ENCODE results near the gene PIP5K1C.
"Not testable (repeated sequence)": the region's sequence is repeated elsewhere in the genome, so short reads cannot be mapped to it uniquely, and the experiment has no call there.

The PIP5K1C gene

GRCh38 chr19:3641515-3642269 is 58.6 kb downstream of the PIP5K1C start:
- no peak overlapping the region for H3K27ac Mint-ChIP-seq
- DNase-seq (ENCODE audit: low spot score in 2 of 2) (no peak), ATAC-seq (no peak)
- no peaks in the 10 kb centered on the region for H3K4me1 Mint-ChIP-seq
- H3K4me3 Mint-ChIP-seq, result no peak overlapping the region
- peaks cover 67% of the 10 kb centered on the region for H3K36me3 Mint-ChIP-seq
- H3K9me3 Mint-ChIP-seq, result no peaks in the 10 kb centered on the region

GRCh38 chr19:3639479-3639878 is 60.8 kb downstream of the PIP5K1C start:
- Mint-ChIP-seq H3K36me3 (peaks cover 71% of the 10 kb centered on the region), H3K4me3 (no peak overlapping the region), H3K9me3 (no peaks in the 10 kb centered on the region), H3K4me1 (no peaks in the 10 kb centered on the region), H3K27ac (no peak overlapping the region)
- ATAC-seq, result no peak
- DNase-seq (ENCODE audit: low spot score in 2 of 2), result no peak

- ATAC-seq (no peak), DNase-seq (ENCODE audit: low spot score in 2 of 2) (no peak)
- Mint-ChIP-seq H3K4me1 (no peaks in the 10 kb centered on the region), H3K27ac (peak overlapping the region; percentile 79), H3K4me3 (no peak overlapping the region), H3K9me3 (no peaks in the 10 kb centered on the region), H3K36me3 (peaks cover 81% of the 10 kb centered on the region)
These were observed 61.8 kb downstream of the PIP5K1C start for GRCh38 chr19:3638208-3639193.

GRCh38 chr19:3637621-3638020 is 62.6 kb downstream of the PIP5K1C start:
- H3K9me3 Mint-ChIP-seq, result no peaks in the 10 kb centered on the region
- peaks cover 83% of the 10 kb centered on the region for H3K36me3 Mint-ChIP-seq
- H3K27ac Mint-ChIP-seq, result no peak overlapping the region
- H3K4me1 Mint-ChIP-seq, result no peaks in the 10 kb centered on the region
- no peak overlapping the region for H3K4me3 Mint-ChIP-seq
- DNase-seq (ENCODE audit: low spot score in 2 of 2) (no peak), ATAC-seq (no peak)

- ATAC-seq, result no peak
- Mint-ChIP-seq H3K4me3 (no peak overlapping the region), H3K9me3 (no peaks in the 10 kb centered on the region), H3K27ac (no peak overlapping the region), H3K36me3 (peaks cover 85% of the 10 kb centered on the region), H3K4me1 (no peaks in the 10 kb centered on the region)
- no peak for DNase-seq (ENCODE audit: low spot score in 2 of 2)
These were observed 63.3 kb downstream of the PIP5K1C start for GRCh38 chr19:3636962-3637361.

- Mint-ChIP-seq H3K9me3 (no peaks in the 10 kb centered on the region), H3K36me3 (peaks cover 85% of the 10 kb centered on the region), H3K4me3 (no peak overlapping the region), H3K4me1 (no peaks in the 10 kb centered on the region), H3K27ac (no peak overlapping the region)
- ATAC-seq (no peak), DNase-seq (ENCODE audit: low spot score in 2 of 2) (no peak)
These were observed 63.8 kb downstream of the PIP5K1C start for GRCh38 chr19:3636506-3636905.

GRCh38 chr19:3634496-3635045 is 65.7 kb downstream of the PIP5K1C start:
- H3K27ac Mint-ChIP-seq, result peak overlapping the region; percentile 81

GRCh38 chr19:3633559-3633988 is 66.7 kb downstream of the PIP5K1C start:
- no peak overlapping the region for H3K4me3 Mint-ChIP-seq
- H3K4me1 Mint-ChIP-seq, result peaks cover 8% of the 10 kb centered on the region
- no peak for ATAC-seq
- H3K9me3 Mint-ChIP-seq, result no peaks in the 10 kb centered on the region
- H3K36me3 Mint-ChIP-seq, result peaks cover 71% of the 10 kb centered on the region
- peak overlapping the region; percentile 76 for H3K27ac Mint-ChIP-seq
- DNase-seq (ENCODE audit: low spot score in 2 of 2), result no peak

More at GRCh38 chr19:3634496-3635045, 65.7 kb downstream of the PIP5K1C start:
- ATAC-seq (no peak), DNase-seq (ENCODE audit: low spot score in 2 of 2) (no peak)
- Mint-ChIP-seq H3K4me1 (peaks cover 8% of the 10 kb centered on the region), H3K9me3 (no peaks in the 10 kb centered on the region), H3K36me3 (peaks cover 81% of the 10 kb centered on the region), H3K4me3 (no peak overlapping the region)

GRCh38 chr19:3632739-3633558 is 67.3 kb downstream of the PIP5K1C start:
- Mint-ChIP-seq H3K4me1 (peaks cover 8% of the 10 kb centered on the region), H3K4me3 (no peak overlapping the region), H3K9me3 (no peaks in the 10 kb centered on the region), H3K36me3 (peaks cover 66% of the 10 kb centered on the region), H3K27ac (peak overlapping the region; percentile 76)
- ATAC-seq, result peak; percentile 9
- DNase-seq (ENCODE audit: low spot score in 2 of 2), result no peak

GRCh38 chr19:3632098-3632497 is 68.2 kb downstream of the PIP5K1C start:
- ATAC-seq, result no peak
- peaks cover 12% of the 10 kb centered on the region for H3K4me1 Mint-ChIP-seq
- H3K9me3 Mint-ChIP-seq, result no peaks in the 10 kb centered on the region
- peaks cover 72% of the 10 kb centered on the region for H3K36me3 Mint-ChIP-seq
- H3K4me3 Mint-ChIP-seq, result no peak overlapping the region
- no peak overlapping the region for H3K27ac Mint-ChIP-seq
- no peak for DNase-seq (ENCODE audit: low spot score in 2 of 2)

GRCh38 chr19:3631053-3631861 is 69.0 kb downstream of the PIP5K1C start:
- Mint-ChIP-seq H3K4me3 (no peak overlapping the region), H3K27ac (no peak overlapping the region), H3K9me3 (no peaks in the 10 kb centered on the region), H3K4me1 (peaks cover 21% of the 10 kb centered on the region), H3K36me3 (peaks cover 72% of the 10 kb centered on the region)
- DNase-seq (ENCODE audit: low spot score in 2 of 2) (no peak), ATAC-seq (no peak)

- peaks cover 66% of the 10 kb centered on the region for H3K36me3 Mint-ChIP-seq
- not testable (repeated sequence) for H3K4me3 Mint-ChIP-seq; DNase-seq (ENCODE audit: low spot score in 2 of 2); H3K9me3 Mint-ChIP-seq; H3K27ac Mint-ChIP-seq; ATAC-seq
- H3K4me1 Mint-ChIP-seq, result peaks cover 37% of the 10 kb centered on the region
These were observed 71.5 kb downstream of the PIP5K1C start for GRCh38 chr19:3628766-3629165.

GRCh38 chr19:3627351-3627723 is 72.9 kb downstream of the PIP5K1C start:
- Mint-ChIP-seq H3K4me1 (peaks cover 40% of the 10 kb centered on the region), H3K9me3 (no peaks in the 10 kb centered on the region), H3K4me3 (peak overlapping the region; percentile 88), H3K27ac (peak overlapping the region; percentile 99), H3K36me3 (peaks cover 64% of the 10 kb centered on the region)
- DNase-seq (ENCODE audit: low spot score in 2 of 2) (no peak), ATAC-seq (no peak)

Measured in stimulated activated effector memory CD8-positive, alpha-beta T cell treated with anti-CD3 and anti-CD28 coated beads, Interleukin-12 subunit alpha, Interleukin-12 subunit beta, amount 100 ng/mL, for 72 hours (primary cell).